Trophoblast cell (in vitro differentiated cells and primary cell): ENCODE data around the gene ARHGAP10.

Experiments
- DNase-seq, 2 donors: peaks; one replicate each; pipeline ENCODE4 v3.0.0-alpha.2; 2016
- H2AFZ ChIP-seq: 2 replicates; pipeline ENCODE4 v1.6.1; 2013; ENCODE audit warnings: low read length, moderate library complexity, mild to moderate bottlenecking; ENCODE audit not compliant: insufficient read depth, poor library complexity
- H2AK5ac ChIP-seq: 2 replicates; pipeline ENCODE4 v1.6.1; 2013; ENCODE audit warnings: mild to moderate bottlenecking, low read length
- H2BK120ac ChIP-seq: 2 replicates; pipeline ENCODE4 v1.6.1; 2013; ENCODE audit warnings: low read length, mild to moderate bottlenecking, moderate library complexity; ENCODE audit not compliant: insufficient read depth, poor library complexity
- H2BK12ac ChIP-seq: 2 replicates; pipeline ENCODE4 v1.6.1; 2013; ENCODE audit warnings: mild to moderate bottlenecking, low read length, moderate library complexity
- H2BK5ac ChIP-seq: 2 replicates; pipeline ENCODE4 v1.6.1; 2013; ENCODE audit warnings: low read length, low read depth, moderate library complexity, mild to moderate bottlenecking; ENCODE audit not compliant: poor library complexity
- H3K14ac ChIP-seq: 2 replicates; pipeline ENCODE4 v1.6.1; 2013; ENCODE audit warnings: mild to moderate bottlenecking, low read length
- H3K18ac ChIP-seq: 2 replicates; pipeline ENCODE4 v1.6.1; 2013; ENCODE audit warnings: mild to moderate bottlenecking, low read length
- H3K23ac ChIP-seq: 2 replicates; pipeline ENCODE4 v1.6.1; 2013; ENCODE audit warnings: low read length
- H3K27ac ChIP-seq: 2 replicates; pipeline ENCODE4 v1.5.1; 2013; ENCODE audit warnings: low read depth, mild to moderate bottlenecking, inconsistent platforms, low read length, moderate library complexity
- H3K27me3 ChIP-seq: 2 replicates; pipeline ENCODE4 v1.6.1; 2013; ENCODE audit warnings: inconsistent platforms, mild to moderate bottlenecking, low read length, moderate library complexity; ENCODE audit not compliant: insufficient read depth
- H3K36me3 ChIP-seq, 2 experiments: 1 replicate in 1 of 2; 2 replicates in 1 of 2; pipeline ENCODE4 v1.6.1; 2013; ENCODE audit warnings: low read length in 2 of 2, mild to moderate bottlenecking in 2 of 2, moderate library complexity in 1 of 2; ENCODE audit not compliant: insufficient read depth in 2 of 2, control insufficient read depth in 1 of 2
- H3K4ac ChIP-seq: 2 replicates; pipeline ENCODE4 v1.6.1; 2013; ENCODE audit warnings: low read depth, mild to moderate bottlenecking, low read length, moderate library complexity
- H3K4me1 ChIP-seq, 2 experiments: 1 replicate in 1 of 2; 2 replicates in 1 of 2; pipeline ENCODE4 v1.6.1; 2013; ENCODE audit warnings: low read length in 2 of 2, mild to moderate bottlenecking in 2 of 2, moderate library complexity in 1 of 2; ENCODE audit not compliant: insufficient read depth in 2 of 2, control insufficient read depth in 1 of 2
- H3K4me2 ChIP-seq: 2 replicates; pipeline ENCODE4 v1.6.1; 2013; ENCODE audit warnings: inconsistent platforms, mild to moderate bottlenecking, low read length, moderate library complexity
- H3K4me3 ChIP-seq: 2 replicates; pipeline ENCODE4 v1.5.1; 2013; ENCODE audit warnings: mild to moderate bottlenecking, low read depth, low read length, inconsistent platforms
- H3K79me1 ChIP-seq: one replicate; pipeline ENCODE4 v1.6.1; 2013; ENCODE audit warnings: low read length
- H3K79me2 ChIP-seq: 2 replicates; pipeline ENCODE4 v1.6.1; 2013; ENCODE audit warnings: low read length, mild to moderate bottlenecking; ENCODE audit not compliant: control insufficient read depth, insufficient read depth, poor library complexity
- H3K9ac ChIP-seq: 2 replicates; pipeline ENCODE4 v1.6.1; 2013; ENCODE audit warnings: mild to moderate bottlenecking, low read length
- H3K9me3 ChIP-seq: 2 replicates; pipeline ENCODE4 v1.6.1; 2013; ENCODE audit warnings: low read depth, mild to moderate bottlenecking, control low read depth, inconsistent platforms, low read length; ENCODE audit not compliant: insufficient read depth
- H4K12ac ChIP-seq: 2 replicates; pipeline ENCODE4 v1.6.1; 2013; ENCODE audit warnings: low read depth, mild to moderate bottlenecking, low read length, moderate library complexity
- H4K8ac ChIP-seq: 2 replicates; pipeline ENCODE4 v1.6.1; 2013; ENCODE audit warnings: low read depth, mild to moderate bottlenecking, low read length, moderate library complexity
- H4K91ac ChIP-seq: one replicate; pipeline ENCODE4 v1.6.1; 2013; ENCODE audit warnings: low read depth, mild to moderate bottlenecking, low read length, moderate library complexity
- WGBS: extraction: QIAGEN DNeasy Blood & Tissue Kit; methylation state at CpG from one replicate; pipeline ENCODE4 v1.1.7; 2013; ENCODE audit warnings: missing lambda C conversion rate; ENCODE audit not compliant: insufficient read length, insufficient coverage; ENCODE audit errors: extremely low coverage; 5-methylcytosine and 5-hydroxymethylcytosine counted together

The ARHGAP10 gene

GRCh38 chr4:148034813-148035212 lies 302.9 kb downstream of the ARHGAP10 start:
- Histone ChIP-seq H4K91ac (no peak overlapping the region), H3K4ac (no peak overlapping the region), H2AK5ac (no peak overlapping the region), H3K4me1 (peaks cover 0 to 2% of the 10 kb centered on the region in 2 experiments), H3K79me1 (no peaks in the 10 kb centered on the region), H3K9ac (no peak overlapping the region), H3K79me2 (no peaks in the 10 kb centered on the region), H3K23ac (no peak overlapping the region), H3K9me3 (no peaks in the 10 kb centered on the region), H3K27me3 (no peaks in the 10 kb centered on the region), H2BK12ac (no peak overlapping the region), H3K4me2 (no peak overlapping the region), H3K36me3 (peaks cover 0 to under 1% of the 10 kb centered on the region in 2 experiments), H3K27ac (no peak overlapping the region), H2BK120ac (no peak overlapping the region), H4K8ac (no peak overlapping the region), H3K14ac (no peak overlapping the region), H2AFZ (no peak overlapping the region), H3K18ac (no peak overlapping the region), H3K4me3 (no peak overlapping the region), H4K12ac (no peak overlapping the region), H2BK5ac (no peak overlapping the region)
- no CpG with 5 or more reads among the region's 1 CpG for WGBS
- DNase-seq = peak in 1 of 2 donors; percentile 18

DNA sequence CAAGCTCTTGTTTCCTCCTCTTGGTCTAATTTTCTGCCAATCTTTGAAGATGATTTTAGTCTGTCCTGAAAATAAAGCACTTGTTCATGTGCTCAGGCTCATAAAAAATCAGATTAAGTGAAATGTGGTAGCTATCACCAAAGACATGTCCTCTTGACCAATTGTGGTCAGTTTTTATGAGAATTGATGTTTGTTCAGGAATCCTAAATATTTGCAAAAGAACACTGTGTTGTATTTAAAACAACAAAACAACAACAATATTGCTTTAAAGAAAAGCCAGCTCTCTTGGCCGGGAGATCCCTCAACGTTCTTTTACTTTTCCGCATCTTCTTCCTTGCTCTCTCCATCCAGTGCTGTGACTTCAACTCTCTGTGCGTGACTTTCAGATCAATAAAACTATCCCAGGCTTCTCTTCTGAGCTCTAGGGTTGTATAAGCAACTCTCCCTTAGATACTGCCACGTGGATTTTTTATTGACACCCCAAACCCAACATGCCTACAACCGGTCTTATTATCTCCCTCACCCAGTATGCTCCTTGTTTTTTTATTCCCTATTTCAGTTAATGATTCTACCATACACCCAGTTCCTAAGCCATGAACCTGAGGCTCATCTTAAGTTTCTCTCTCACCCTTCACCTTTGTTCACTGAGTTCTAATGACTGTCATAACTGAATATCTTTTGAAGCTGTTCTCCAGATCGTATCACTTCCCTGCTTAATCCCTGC lies 309.9 kb downstream of the ARHGAP10 start:
- Histone ChIP-seq H3K79me1 (no peaks in the 10 kb centered on the region), H2BK5ac (no peak overlapping the region), H3K23ac (no peak overlapping the region), H3K36me3 (peaks cover 0 to under 1% of the 10 kb centered on the region in 2 experiments), H3K9ac (no peak overlapping the region), H3K4me3 (no peak overlapping the region), H3K9me3 (peaks cover 2% of the 10 kb centered on the region), H4K12ac (no peak overlapping the region), H4K8ac (no peak overlapping the region), H3K27me3 (no peaks in the 10 kb centered on the region), H3K14ac (no peak overlapping the region), H3K27ac (no peak overlapping the region), H3K4me2 (no peak overlapping the region), H2AFZ (no peak overlapping the region), H3K4me1 (no peaks in the 10 kb centered on the region), H3K79me2 (no peaks in the 10 kb centered on the region), H3K18ac (no peak overlapping the region), H4K91ac (no peak overlapping the region), H3K4ac (no peak overlapping the region), H2AK5ac (no peak overlapping the region), H2BK12ac (no peak overlapping the region), H2BK120ac (no peak overlapping the region)
- DNase-seq = no peak
- WGBS = no CpG with 5 or more reads among the region's 7 CpGs

DNA sequence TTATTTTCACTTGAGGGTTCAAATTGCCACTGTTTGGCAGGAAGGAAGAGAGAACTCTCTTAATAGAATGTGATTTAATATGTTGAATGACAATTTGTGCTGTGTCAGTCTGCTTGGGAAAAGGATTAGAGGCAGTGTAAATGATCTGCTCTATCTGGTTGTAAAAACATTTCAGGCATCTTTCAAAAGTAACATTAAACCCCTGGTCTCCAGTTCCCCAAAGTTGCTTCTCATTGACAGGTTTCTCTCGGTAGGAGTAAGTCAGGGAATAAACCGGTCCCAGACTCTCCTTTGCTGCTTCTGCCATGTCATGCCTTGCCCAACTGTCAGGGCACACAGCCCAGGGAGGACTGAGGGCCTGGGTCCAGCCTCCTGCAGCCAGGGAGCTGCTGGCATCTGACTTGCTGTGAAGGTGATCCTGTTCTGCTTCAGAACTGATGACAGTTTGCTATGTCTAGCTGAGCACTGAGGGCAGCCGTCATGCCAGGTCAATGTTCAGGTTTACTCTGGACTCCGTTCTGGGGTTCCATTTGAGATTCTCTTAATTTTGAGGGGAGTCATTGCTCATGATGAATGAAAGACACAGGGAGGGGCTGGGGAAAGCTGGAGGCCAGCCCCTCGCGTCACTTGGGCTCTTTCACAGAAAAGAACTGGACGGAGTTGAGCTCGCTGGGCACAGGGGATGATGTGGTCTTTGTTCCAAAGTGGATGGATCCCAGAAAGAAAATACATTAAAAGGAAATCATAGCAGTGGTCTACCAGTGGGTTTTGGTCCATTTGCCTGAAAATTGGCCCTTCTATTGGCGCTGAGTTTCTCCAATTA lies 312.4 kb downstream of the ARHGAP10 start:
- H3K23ac ChIP-seq = no peak overlapping the region
- no peak overlapping the region for H3K4me2 ChIP-seq
- no peak overlapping the region for H3K18ac ChIP-seq

GRCh38 chr4:148044912-148045352 lies 313.0 kb downstream of the ARHGAP10 start:
- Histone ChIP-seq H4K8ac (no peak overlapping the region), H2AFZ (no peak overlapping the region), H2BK120ac (no peak overlapping the region), H3K4me3 (no peak overlapping the region), H2BK5ac (no peak overlapping the region), H3K79me2 (no peaks in the 10 kb centered on the region), H3K4ac (no peak overlapping the region), H3K9ac (no peak overlapping the region), H2BK12ac (no peak overlapping the region), H3K4me2 (no peak overlapping the region), H3K9me3 (peaks cover under 1% of the 10 kb centered on the region), H2AK5ac (no peak overlapping the region), H3K79me1 (no peaks in the 10 kb centered on the region), H3K14ac (no peak overlapping the region), H3K18ac (no peak overlapping the region), H3K36me3 (peaks cover 0 to 3% of the 10 kb centered on the region in 2 experiments), H3K23ac (no peak overlapping the region), H3K27me3 (no peaks in the 10 kb centered on the region), H4K91ac (no peak overlapping the region), H4K12ac (no peak overlapping the region), H3K4me1 (no peaks in the 10 kb centered on the region), H3K27ac (no peak overlapping the region)
- no CpG with 5 or more reads among the region's 4 CpGs for WGBS
- no peak for DNase-seq

More for the DNA sequence above, 312.4 kb downstream of the ARHGAP10 start:
- Histone ChIP-seq H3K9ac (no peak overlapping the region), H2BK120ac (no peak overlapping the region), H3K79me2 (no peaks in the 10 kb centered on the region), H4K91ac (no peak overlapping the region), H2BK12ac (no peak overlapping the region), H3K27ac (no peak overlapping the region), H3K4me1 (no peaks in the 10 kb centered on the region), H2AK5ac (no peak overlapping the region), H3K36me3 (peaks cover 0 to 3% of the 10 kb centered on the region in 2 experiments), H3K9me3 (peaks cover 2% of the 10 kb centered on the region), H3K14ac (no peak overlapping the region), H3K4ac (no peak overlapping the region), H3K4me3 (no peak overlapping the region), H3K27me3 (no peaks in the 10 kb centered on the region), H3K79me1 (no peaks in the 10 kb centered on the region), H4K8ac (no peak overlapping the region), H2BK5ac (no peak overlapping the region), H4K12ac (no peak overlapping the region), H2AFZ (no peak overlapping the region)
- WGBS = no CpG with 5 or more reads among the region's 9 CpGs
- DNase-seq = no peak
